BJ (cell line): ENCODE results near the gene DIAPH3. TPM values are rescaled to one million over a fixed set of nuclear protein-coding genes. Genes with fewer than 3 reads are reported as not detected.
"Not testable (repeated sequence)": the region's sequence is repeated elsewhere in the genome, so short reads cannot be mapped to it uniquely, and the experiment has no call there.

ENCODE experiments used
- CTCF ChIA-PET: fragments of 350-600 bp; formaldehyde crosslinking; extraction: SDS; loops from one replicate; lab custom pipeline; 2021; ENCODE audit warnings: antibody characterized with exemption, inconsistent platforms; lab: Yijun Ruan, JAX
- POLR2A ChIA-PET: fragments of 300-600 bp; sonication (Branson Sonifier 250); formaldehyde crosslinking; extraction: SDS; loops from one replicate; lab custom pipeline; 2021; ENCODE audit warnings: antibody characterized with exemption; lab: Charles Lee
- DNase-seq: peaks from one replicate; pipeline ENCODE4 v3.0.0-alpha.2; 2011; ENCODE audit warnings: low read depth
- H3K27me3 ChIP-seq: 2 replicates; pipeline ENCODE4 v1.6.0; 2011; ENCODE audit warnings: low read length; ENCODE audit not compliant: control insufficient read depth, insufficient read depth
- H3K36me3 ChIP-seq: 2 replicates; pipeline ENCODE4 v1.5.1; 2011; ENCODE audit warnings: low read length; ENCODE audit not compliant: control insufficient read depth, insufficient read depth
- H3K4me3 ChIP-seq: 2 replicates; pipeline ENCODE4 v1.5.1; 2011; ENCODE audit warnings: low read depth, mild to moderate bottlenecking, control low read depth, low read length
- CTCF ChIP-seq: IDR thresholded peaks from 2 replicates; pipeline ENCODE4 v1.5.1; 2011; ENCODE audit warnings: low read depth, mild to moderate bottlenecking, control low read depth, inconsistent platforms, low read length, moderate library complexity; ENCODE audit not compliant: insufficient read depth
- polyA plus RNA-seq: library from polyadenylated mRNA; depleted of rRNA; stranded (reverse); fragments of >200 nt; gene quantifications from 2 replicates; pipeline ENCODE4 v1.2.3, GENCODE V29; 2011

The DIAPH3 gene
- polyA plus RNA-seq, 1 experiment, result 8.5 TPM

GRCh38 chr13:60062502-60062901 is 101.2 kb downstream of the DIAPH3 start:
- ChIA-PET POLR2A (no interaction called here), CTCF (no interaction called here)
- Histone ChIP-seq H3K4me3 (no peak overlapping the region), H3K36me3 (no peaks in the 10 kb centered on the region), H3K27me3 (no peaks in the 10 kb centered on the region)
- no peak for TF ChIP-seq CTCF
- DNase-seq, result no peak

- ChIA-PET POLR2A (no interaction called here), CTCF (no interaction called here)
- TF ChIP-seq CTCF, result no peak
Observed at GRCh38 chr13:60061737-60062136, 102.0 kb downstream of the DIAPH3 start.

GRCh38 chr13:60051754-60052285 is 111.9 kb downstream of the DIAPH3 start:
- no peak for DNase-seq
- no peak for TF ChIP-seq CTCF
- Histone ChIP-seq H3K36me3 (no peaks in the 10 kb centered on the region), H3K27me3 (no peaks in the 10 kb centered on the region), H3K4me3 (no peak overlapping the region)
- ChIA-PET POLR2A (no interaction called here), CTCF (no interaction called here)

More at GRCh38 chr13:60061737-60062136, 102.0 kb downstream of the DIAPH3 start:
- Histone ChIP-seq H3K27me3 (no peaks in the 10 kb centered on the region), H3K36me3 (no peaks in the 10 kb centered on the region), H3K4me3 (no peak overlapping the region)
- no peak for DNase-seq

GRCh38 chr13:60048353-60048752 is 115.4 kb downstream of the DIAPH3 start:
- DNase-seq, H3K36me3 ChIP-seq, H3K4me3 ChIP-seq, H3K27me3 ChIP-seq, CTCF ChIA-PET, POLR2A ChIA-PET: not testable (repeated sequence)

- Histone ChIP-seq H3K4me3 (no peak overlapping the region), H3K36me3 (0 out of 2 replicates have a peak, but pooled peaks cover 1% of the 10 kb centered on the region), H3K27me3 (no peaks in the 10 kb centered on the region)
- DNase-seq, result no peak
- CTCF ChIA-PET, result no interaction called here
- POLR2A ChIA-PET, result no interaction called here
- TF ChIP-seq CTCF, result no peak
Observed at GRCh38 chr13:60047918-60048317, 115.8 kb downstream of the DIAPH3 start.

- TF ChIP-seq CTCF, result no peak
- no peaks in the 10 kb centered on the region for H3K27me3 ChIP-seq
- H3K36me3 ChIP-seq, result 0 out of 2 replicates have a peak, but pooled peaks cover 1% of the 10 kb centered on the region
- no peak overlapping the region for H3K4me3 ChIP-seq
- ChIA-PET POLR2A (no interaction called here), CTCF (no interaction called here)
- DNase-seq, result no peak
Observed at GRCh38 chr13:60044321-60044720, 119.4 kb downstream of the DIAPH3 start.
